GM18873 (cell line): ENCODE data around the gene PAIP2.
A peak's percentile ranks its signal among the peaks of the same experiment; 100 is the strongest.

ENCODE experiments used
- ATAC-seq: cut with Tn5 transposase; IDR thresholded peaks from one replicate; pipeline ENCODE4 v1.9.1; 2021; ENCODE audit warnings: mild to moderate bottlenecking, moderate library complexity, moderate number of reproducible peaks; ENCODE audit not compliant: unreplicated experiment, low FRiP score

The PAIP2 gene

GRCh38 chr5:139390639-139391569 is 49.2 kb downstream of the PAIP2 start:
- no peak for ATAC-seq

DNA sequence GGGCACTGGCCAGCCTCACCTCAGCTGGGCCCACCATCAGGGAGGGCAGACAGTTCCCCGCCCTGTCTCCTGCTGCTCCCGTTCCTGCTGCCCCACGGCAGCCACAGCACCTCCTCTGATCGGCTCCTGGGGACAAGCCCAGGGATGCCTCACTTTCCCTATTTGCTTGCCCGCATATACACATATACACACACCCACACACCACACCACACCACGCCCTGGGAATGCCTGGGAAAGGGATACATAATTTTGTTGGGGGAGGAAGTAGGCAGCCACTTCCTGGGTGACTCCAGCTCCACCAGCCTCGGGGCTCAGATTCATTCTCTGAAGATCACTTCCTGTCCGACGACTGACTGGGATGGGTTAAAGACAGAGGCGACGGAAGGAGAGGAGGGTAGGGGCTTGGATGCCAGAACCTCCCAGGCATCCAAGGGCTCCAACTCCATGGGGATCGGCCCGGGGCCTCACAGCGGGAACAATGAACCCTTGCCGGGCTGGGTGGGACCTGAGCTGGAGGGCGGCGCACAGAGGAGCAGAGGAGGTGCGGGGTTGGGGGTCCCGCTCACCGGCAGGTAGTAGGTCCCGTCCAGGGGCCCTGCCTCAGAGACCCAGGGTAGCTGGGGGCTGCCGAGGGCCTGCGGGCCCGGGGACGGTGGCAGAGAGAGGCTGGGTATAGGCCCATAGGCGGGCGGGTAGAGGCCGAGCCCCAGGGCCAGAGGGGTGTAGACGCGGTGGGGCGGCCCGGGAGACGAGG is 50.1 kb downstream of the PAIP2 start:
- ATAC-seq: no peak

GRCh38 chr5:139392324-139392677 is 50.6 kb downstream of the PAIP2 start:
- ATAC-seq: no peak

DNA sequence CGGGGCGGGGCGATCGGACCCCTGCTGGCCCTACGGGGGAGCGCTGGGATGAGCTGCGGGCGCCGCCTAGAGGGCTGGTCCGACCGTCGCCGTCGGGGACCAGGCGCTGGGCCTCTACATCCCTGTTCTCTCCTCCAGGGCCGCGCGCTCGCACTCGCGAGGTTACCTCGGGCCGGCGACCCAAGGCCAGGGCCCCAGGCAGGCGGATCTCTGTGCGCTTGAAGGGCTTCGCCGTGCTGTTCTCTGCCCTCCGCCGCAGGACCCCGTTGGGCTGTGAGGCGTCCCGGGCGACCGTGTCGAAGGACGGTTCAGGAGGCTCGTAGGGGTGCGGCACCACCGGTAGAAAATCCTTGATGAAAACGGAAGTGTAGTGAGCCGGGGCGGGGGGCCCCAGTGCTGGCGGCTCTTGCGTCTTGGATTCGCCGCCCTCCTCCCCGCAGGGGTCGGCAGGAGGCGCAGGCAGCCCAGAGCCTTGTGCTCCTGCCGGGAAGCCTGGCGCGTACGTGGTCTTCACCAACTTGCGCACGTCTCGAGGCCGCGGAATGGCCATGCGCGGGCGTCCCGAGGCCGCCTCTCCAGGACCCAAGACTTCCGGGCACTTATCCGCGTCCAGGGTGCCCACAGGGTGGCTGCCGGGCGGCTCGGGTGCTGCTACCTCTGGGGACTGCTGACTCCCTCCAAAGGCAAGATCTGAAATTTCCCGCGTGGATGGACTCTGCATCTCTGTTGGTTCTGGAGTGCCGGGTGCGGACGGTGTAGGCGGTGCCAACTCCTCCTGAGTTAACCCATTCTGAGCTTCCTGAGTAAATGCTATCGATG is 51.2 kb downstream of the PAIP2 start:
- ATAC-seq: peak; percentile 34

GRCh38 chr5:139393497-139394122 is 52.0 kb downstream of the PAIP2 start:
- no peak for ATAC-seq

DNA sequence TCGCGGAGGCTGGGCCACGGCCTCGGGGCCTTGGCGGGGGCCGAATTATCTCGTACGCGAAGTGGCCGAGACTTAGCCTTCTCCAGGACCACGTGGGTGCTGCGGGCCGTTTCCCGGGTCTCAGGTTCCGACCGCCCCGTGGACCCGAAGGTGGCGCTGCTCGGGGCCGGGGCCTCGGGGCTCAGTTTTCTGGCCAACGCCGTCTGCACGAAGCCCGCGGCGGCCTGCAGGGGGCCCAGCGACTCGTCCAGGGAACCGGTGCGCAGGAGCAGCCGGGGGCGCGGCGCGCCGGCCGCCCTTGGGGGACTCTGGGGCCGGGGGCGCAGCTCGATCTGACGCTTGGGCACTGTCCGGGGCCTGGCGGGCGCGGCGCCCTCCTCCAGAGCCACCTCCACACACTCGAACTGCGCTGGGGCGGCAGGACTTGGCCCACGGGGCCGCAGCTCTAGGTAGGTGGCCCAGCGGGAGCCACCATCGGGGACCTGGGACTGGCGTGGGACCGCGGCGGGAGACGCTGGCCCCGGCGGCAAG is 52.5 kb downstream of the PAIP2 start:
- ATAC-seq: no peak

DNA sequence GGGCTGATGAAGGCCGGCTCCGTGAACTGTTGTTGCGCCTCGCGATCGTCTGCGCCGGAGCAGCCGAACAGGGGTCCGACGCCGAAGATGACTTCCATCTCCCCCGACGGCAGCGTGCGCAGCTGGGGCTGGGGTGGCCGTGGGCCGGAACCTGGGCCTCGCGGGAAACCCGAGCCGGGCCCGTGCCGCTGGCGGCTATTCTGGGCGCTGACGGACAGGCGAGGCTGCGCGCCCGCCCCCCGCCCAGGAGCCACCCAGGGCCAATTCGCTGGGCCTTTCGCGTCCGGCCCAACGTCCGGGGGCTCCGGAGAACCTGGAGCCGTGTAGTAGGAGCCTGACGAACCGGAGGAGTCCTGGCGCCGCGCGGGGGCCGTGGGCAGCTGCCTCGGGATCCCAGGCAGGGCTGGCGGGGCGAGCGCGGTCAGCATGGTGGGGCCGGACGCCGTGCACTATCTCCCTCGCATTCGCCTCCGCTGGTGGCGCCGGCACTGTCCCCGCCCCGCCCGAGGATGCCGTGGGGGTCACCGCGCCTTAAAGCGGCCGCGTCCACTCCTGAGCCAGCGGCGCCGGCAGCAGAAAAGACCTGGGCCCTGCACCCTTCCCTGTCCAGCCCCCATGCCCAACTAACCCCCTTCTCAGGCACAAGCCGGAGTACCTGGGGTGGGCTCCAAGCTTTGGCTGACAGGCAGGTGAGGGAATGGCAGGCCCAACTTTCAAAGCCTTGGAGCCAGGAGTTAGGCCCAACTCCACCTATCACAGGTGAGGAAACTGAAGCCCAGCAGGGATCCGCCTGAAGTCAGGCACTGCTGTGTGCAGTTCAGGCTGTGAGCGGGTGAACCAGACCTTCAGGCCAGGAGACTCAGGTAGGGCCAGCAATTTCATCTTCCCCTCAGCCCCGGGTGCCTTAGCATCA is 53.3 kb downstream of the PAIP2 start, which contains the start of gene PROB1:
Gene PROB1 (minus strand): TSS at position 451 of the 913 bp plus-strand sequence. CDS start 23 bp downstream, at position 428.
- ATAC-seq: no peak

DNA sequence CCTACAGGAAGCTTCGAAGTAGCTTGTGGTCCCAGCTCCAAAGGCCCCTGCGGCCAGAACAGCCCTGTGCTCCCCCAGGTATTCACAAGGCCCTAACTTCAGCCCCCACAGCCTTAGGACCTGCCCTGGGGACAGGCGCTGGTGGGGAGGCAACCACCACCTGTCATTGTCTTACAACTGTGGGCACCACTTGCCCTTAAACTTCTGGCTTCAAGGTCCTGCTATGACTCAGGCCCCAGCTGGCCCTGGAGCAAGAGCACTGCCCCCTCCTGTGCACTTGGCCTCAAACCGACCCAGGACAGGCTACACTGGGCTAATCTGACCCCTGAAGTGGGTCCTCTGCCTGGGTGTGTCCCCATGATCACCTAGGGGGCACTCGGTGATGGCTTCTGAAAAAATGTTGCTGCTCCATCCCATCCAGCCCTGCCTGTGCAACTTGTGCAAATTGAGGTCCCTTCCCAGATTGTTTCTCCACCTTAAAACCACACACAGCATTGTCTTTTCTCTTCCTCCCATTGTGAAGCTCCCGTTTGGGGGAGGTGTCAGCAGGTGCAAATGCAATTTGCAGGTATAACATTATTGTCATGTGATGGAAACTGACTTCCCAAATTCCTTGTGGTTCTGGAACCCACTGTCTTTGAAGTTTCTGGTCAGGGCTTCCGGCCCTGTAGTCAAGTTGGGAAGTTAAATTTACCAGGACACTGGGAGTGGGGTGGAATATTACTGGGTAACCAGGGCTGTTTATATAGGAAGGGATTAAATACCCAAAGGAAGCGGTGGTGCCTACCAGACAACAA is 54.4 kb downstream of the PAIP2 start:
- ATAC-seq: no peak

DNA sequence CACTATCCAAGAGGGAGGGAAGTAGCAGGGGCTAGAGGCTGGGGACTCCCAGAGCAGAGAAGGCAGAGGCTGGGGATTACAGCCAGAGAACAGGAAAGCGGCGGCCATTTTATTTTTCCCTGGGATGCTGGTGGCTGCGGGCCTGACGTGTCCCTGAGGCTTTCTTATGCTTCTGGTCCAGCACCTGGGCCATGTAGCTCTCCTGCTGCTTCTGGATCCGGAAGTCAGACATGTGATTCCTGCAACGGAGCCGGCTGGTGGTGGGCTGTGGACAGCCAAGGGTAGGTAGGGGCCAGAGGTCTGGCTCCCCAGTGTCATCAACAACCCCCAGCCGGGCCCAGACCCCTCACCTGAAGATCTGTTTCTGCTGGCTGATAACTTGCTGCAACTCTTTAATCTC is 55.0 kb downstream of the PAIP2 start:
- ATAC-seq: no peak

DNA sequence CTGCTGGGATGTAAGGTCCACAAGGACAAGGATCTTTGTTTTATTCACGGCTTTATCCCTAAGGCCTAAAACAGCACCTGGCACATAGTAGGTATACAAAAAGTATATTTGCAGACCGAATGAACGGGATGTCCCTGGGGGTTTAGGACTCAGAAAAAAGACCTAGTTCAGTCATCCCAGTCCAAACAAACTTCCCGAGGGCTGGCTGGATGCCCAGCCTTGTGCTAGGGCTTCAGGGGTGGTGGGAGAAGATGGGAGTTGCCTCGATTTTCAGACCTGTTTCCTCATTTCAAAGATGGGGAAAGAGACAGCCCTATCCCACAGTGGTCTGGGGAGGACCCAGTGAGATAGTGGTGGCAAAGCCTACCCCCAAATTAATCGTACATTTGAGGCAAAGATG is 56.3 kb downstream of the PAIP2 start:
- no peak for ATAC-seq

DNA sequence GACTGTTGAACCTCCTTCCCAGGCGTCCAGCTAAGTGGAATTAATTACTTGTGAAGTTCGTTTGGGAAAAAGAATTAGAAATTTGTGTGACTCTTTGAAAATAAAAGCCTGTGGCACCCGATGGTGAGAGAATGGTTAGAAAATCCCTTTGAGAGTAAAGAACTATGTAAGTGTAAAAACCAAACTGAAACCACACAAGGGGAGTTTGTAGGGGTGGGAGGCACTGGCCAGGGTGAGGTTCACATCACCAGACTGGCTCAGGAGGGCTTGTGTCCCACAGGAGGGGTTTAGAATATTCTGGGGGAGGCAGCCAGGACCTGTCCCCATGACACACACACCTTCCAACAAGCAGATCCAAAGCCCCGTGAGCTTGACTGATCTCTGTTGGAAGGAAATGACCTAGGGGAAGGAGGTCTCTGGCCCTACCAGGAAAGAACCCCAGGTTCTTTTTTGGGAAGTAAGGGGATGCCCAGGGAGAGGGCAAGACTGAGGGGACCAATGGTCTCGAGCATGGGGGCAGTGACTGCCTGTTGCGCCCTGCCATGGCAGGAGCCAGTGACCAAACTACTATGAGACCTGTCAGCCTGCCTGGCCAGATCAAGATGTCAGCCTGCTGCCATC is 58.0 kb downstream of the PAIP2 start:
- ATAC-seq: no peak

DNA sequence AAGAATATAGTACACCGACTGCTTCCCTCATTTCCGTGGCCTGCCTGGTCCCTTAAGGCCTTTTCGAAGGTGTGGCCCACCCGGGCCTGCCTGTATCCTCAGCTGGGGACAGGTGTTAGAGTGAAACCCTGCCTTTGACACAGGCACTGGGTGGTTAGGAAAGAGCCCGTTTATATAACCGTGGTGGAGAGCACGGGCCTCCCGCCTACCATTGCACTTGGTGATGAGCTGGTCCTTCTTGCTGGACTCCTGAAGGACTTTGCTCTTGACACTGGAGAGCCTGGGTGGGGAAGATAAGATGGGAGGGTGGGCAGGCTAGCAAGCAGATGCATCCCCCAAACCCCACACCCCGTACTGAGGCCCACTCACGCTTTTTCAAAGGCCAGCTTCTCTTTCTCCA is 59.9 kb downstream of the PAIP2 start:
- ATAC-seq: no peak

DNA sequence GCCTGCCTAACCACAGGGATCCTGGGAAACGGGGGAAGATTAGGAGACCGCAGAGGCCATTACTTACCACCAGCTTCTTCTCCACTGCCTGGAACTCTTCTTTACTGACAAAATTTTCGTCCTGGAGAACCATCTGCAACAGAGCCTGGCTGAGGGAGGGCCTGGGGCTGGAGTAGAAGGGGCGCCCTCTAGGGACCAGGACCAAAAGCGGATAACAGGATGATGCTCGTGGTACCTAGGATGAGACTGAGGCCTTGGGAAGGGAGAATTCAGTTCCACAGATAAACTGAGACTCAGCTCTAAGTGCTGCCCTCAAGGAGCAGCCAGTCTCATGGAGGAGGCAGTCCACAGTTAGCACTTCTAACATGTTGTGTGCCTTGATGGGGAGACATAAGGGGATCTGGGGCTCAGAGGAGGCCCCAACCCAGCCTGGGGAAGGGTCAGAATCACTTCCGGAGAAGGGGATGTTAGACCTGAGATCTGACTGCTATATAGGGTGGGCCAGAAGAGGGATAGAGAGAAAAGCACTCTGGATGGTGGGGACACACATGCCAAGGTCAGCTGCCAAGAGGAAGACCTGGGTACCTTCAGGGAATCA is 61.0 kb downstream of the PAIP2 start:
- ATAC-seq: no peak

DNA sequence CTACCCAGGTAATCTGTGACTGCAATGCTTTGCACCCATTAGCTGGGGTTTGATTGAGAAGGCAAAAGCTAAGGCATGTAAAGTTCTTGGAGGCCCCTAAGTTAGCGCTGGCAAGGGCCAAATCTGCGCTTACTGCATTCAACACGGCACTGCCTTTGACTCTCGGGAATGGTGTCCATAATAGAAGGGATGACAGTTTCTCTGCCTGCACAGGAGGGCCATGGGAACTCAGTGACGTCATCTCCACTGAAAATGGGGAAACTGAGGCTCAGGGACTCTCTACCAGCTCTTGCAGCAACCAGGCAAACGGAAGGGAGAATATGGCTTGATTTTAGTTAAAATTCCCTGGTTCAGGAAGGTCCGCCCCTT is 61.7 kb downstream of the PAIP2 start:
- no peak for ATAC-seq

- peak; percentile 65 for ATAC-seq
Measured at GRCh38 chr5:139403787-139404483, 62.3 kb downstream of the PAIP2 start, which contains the start of gene SPATA24. Gene SPATA24 (minus strand): TSS chr5:139404089. CDS start chr5:139404060, 29 bp downstream.

DNA sequence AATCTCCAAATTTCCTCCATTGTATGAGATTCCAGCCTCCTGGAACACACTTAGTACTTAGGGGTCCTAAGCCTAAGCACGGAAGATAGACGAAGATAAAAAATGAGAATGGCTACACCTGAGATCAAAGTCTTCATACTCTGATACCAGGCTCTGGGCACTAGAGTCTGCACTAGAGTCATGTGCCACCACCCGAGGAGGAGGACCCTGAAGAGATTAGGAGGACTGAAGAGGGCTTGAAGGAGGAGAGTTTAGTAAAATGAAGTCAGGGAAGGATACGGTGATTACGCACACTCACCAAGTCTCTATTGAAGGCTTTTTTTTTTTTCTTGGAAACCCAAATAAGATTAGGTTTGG is 62.8 kb downstream of the PAIP2 start:
- ATAC-seq: no peak

DNA sequence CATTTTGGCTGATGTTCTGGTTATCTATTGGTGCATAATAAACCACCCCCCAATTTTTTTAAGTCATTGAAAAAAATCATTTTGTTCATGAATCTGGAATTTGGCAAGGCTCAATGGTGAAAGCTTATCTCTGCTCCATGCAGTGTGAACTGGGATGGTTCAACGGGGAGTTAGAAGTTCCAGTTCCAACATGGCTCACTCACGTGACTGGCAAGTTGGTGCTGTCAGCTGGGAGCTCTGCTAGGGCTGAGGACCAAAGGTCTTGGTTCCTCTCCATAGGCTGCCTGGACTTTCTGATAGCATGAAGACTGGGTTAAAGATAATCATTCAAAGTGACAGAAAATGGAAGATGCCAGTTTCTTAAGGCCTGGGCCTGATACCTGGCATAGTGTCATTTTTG is 65.3 kb downstream of the PAIP2 start:
- ATAC-seq: no peak
